NCI-H187 treated with DMSO at 0.1 percent for 48 hours (cell line): ENCODE measurements around the gene HSP90AB1.

ENCODE experiments used
- DNase-seq: peaks from one replicate; lab custom pipeline; 2025; lab: John Stamatoyannopoulos, UW

Gene HSP90AB1

GRCh38 chr6:44255871-44256774, 9.2 kb downstream of the HSP90AB1 start:
- no peak for DNase-seq

- DNase-seq = no peak
Measured at GRCh38 chr6:44256775-44257024, 9.8 kb downstream of the HSP90AB1 start.

GRCh38 chr6:44257025-44257752, 10.3 kb downstream of the HSP90AB1 start, which contains the start of gene SLC35B2:
Gene SLC35B2, minus strand, starts transcription at chr6:44257528. Its CDS starts 118 bp downstream, at chr6:44257410.
- peak; percentile 8 for DNase-seq

- DNase-seq = no peak
Measured at GRCh38 chr6:44257753-44258324, 10.9 kb downstream of the HSP90AB1 start.

- DNase-seq = no peak
Measured at GRCh38 chr6:44258325-44258863, 11.5 kb downstream of the HSP90AB1 start.

- no peak for DNase-seq
Measured at GRCh38 chr6:44258921-44259320, 12.0 kb downstream of the HSP90AB1 start.

- no peak for DNase-seq
Measured at GRCh38 chr6:44260011-44260410, 13.1 kb downstream of the HSP90AB1 start.

GRCh38 chr6:44260451-44261297, 13.8 kb downstream of the HSP90AB1 start:
- DNase-seq = no peak

- no peak for DNase-seq
Measured at GRCh38 chr6:44261581-44261980, 14.7 kb downstream of the HSP90AB1 start.

- DNase-seq = no peak
Measured at GRCh38 chr6:44262467-44263353, 15.8 kb downstream of the HSP90AB1 start.

GRCh38 chr6:44263354-44264100, 16.6 kb downstream of the HSP90AB1 start:
- DNase-seq = no peak

GRCh38 chr6:44264154-44265006, 17.5 kb downstream of the HSP90AB1 start:
- DNase-seq = no peak

GRCh38 chr6:44265007-44265721, 18.3 kb downstream of the HSP90AB1 start, which contains the start of gene NFKBIE:
Gene NFKBIE, minus strand, starts transcription at chr6:44265551. Its CDS starts 205 bp downstream, at chr6:44265346.
- peak; percentile 6 for DNase-seq

- no peak for DNase-seq
Measured at GRCh38 chr6:44265722-44266233, 18.9 kb downstream of the HSP90AB1 start.

- no peak for DNase-seq
Measured at GRCh38 chr6:44266347-44266746, 19.4 kb downstream of the HSP90AB1 start.

- no peak for DNase-seq
Measured at GRCh38 chr6:44267252-44267651, 20.4 kb downstream of the HSP90AB1 start.

GRCh38 chr6:44268095-44268628, 21.3 kb downstream of the HSP90AB1 start:
- DNase-seq = peak; percentile 52
